Activated CD4-positive, alpha-beta T cell treated with anti-CD3 and anti-CD28 coated beads, Interleukin-2, Interleukin-6, amounts not matched to agents 100 ng/mL and 50 ng/mL, durations not matched to agents 16 hours and 8 hours (primary cell): Measurements from ENCODE around the gene TAC3.
"Not testable (repeated sequence)": the region's sequence is repeated elsewhere in the genome, so short reads cannot be mapped to it uniquely, and the experiment has no call there.

Source experiments
- DNase-seq: peaks from one replicate; pipeline ENCODE4 v3.0.0-alpha.2; 2020

TAC3 gene

GRCh38 chr12:57003395-57003794 is 12.9 kb downstream of the TAC3 start:
- DNase-seq, result no peak

GRCh38 chr12:57001448-57001906 is 14.9 kb downstream of the TAC3 start:
- peak; percentile 83 for DNase-seq

DNA sequence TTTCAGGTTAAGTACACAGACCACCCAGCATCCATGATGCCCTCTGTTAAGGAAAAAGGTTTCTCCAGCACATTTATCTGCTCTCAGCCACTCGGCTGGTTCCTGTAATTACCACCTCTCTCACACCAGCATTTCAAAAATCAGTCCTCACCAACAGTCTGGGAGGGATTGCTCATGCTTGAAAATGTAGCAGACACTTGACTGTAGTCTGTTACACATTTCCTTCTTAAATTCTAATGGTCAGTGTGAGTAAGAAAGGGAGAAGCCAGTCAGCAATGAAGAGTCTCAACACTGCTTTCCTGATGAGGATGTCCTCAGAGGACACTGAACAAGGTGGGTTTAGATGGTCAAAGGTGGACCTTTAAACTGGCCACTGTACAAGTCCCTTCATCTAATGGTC is 15.9 kb downstream of the TAC3 start:
- DNase-seq, result peak; percentile 33

- DNase-seq, result no peak
Observed at GRCh38 chr12:56999456-56999855, 16.9 kb downstream of the TAC3 start.

- peak; percentile 75 for DNase-seq
Observed at GRCh38 chr12:56998981-56999380, 17.3 kb downstream of the TAC3 start.

DNA sequence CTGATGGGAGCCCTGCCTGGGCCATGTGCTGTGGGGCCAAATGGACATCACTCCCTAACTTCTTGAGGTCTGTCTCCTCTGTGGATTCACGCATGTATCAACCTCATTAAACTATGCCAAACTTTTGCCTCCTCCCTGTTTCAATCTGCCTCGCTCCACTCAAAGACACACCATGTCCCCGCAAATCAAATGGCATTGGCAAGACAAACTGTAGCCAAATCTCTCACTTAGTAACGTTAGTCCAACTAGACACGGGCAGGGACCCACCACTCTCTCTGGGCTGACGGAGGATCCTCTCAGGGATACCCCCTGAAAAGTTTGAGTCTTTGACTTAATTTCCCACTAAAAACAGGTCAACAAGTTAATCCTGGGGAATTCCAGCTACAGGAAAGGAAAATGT is 18.0 kb downstream of the TAC3 start:
- DNase-seq, result no peak

GRCh38 chr12:56996793-56997545 is 19.4 kb downstream of the TAC3 start:
- DNase-seq, result no peak

- DNase-seq, result no peak
Observed at GRCh38 chr12:56995930-56996496, 20.3 kb downstream of the TAC3 start.

DNA sequence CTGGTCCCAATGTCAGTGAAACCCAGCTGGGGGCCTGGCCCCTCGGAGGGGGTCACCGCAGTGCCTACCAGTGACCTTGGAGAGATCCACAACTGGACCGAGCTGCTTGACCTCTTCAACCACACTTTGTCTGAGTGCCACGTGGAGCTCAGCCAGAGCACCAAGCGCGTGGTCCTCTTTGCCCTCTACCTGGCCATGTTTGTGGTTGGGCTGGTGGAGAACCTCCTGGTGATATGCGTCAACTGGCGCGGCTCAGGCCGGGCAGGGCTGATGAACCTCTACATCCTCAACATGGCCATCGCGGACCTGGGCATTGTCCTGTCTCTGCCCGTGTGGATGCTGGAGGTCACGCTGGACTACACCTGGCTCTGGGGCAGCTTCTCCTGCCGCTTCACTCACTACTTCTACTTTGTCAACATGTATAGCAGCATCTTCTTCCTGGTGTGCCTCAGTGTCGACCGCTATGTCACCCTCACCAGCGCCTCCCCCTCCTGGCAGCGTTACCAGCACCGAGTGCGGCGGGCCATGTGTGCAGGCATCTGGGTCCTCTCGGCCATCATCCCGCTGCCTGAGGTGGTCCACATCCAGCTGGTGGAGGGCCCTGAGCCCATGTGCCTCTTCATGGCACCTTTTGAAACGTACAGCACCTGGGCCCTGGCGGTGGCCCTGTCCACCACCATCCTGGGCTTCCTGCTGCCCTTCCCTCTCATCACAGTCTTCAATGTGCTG is 21.0 kb downstream of the TAC3 start:
- no peak for DNase-seq

DNA sequence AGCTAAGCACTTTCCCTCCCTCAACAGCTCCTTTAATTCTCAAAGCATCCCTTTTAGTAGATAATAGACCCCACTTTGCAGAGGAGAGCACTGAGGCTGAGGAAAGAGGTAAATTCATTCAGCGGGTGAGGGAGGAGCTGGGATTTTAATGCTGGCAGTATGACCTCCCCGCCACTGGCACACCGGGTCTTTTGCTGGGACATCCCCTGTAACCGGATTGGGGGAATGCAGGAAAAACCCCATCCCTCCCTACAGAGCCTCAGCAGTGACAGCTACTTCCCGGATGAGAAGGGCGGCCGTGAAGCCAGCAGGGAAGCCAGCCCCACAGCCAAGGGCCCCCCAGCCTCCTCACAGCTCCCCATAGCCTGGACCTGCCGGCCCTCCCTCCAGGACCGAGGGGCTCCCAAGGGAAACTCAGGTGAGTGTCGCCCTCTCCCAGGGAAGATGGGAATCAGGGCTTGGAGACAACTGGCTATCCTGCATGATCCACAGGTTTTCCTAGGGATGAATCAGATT is 22.0 kb downstream of the TAC3 start:
- DNase-seq, result no peak

DNA sequence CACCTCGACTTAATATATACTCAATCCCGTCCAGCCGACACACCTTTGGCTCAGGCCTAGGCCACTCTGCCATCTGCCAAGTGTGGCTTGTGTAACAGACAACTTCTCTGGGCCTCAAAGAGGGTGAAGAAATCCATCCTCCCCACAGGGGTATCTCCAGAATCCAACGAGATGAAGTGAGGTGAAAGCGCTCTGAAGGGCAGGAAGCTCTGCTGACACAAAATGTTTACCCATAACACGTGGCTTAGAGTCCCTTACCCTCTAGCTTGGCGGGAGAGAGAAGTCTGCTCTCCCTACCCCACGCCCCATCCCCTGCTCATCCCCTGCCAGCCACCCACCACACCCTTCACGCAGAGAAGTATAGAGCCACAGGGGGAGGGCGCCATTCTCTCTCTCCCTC is 23.0 kb downstream of the TAC3 start:
- no peak for DNase-seq

DNA sequence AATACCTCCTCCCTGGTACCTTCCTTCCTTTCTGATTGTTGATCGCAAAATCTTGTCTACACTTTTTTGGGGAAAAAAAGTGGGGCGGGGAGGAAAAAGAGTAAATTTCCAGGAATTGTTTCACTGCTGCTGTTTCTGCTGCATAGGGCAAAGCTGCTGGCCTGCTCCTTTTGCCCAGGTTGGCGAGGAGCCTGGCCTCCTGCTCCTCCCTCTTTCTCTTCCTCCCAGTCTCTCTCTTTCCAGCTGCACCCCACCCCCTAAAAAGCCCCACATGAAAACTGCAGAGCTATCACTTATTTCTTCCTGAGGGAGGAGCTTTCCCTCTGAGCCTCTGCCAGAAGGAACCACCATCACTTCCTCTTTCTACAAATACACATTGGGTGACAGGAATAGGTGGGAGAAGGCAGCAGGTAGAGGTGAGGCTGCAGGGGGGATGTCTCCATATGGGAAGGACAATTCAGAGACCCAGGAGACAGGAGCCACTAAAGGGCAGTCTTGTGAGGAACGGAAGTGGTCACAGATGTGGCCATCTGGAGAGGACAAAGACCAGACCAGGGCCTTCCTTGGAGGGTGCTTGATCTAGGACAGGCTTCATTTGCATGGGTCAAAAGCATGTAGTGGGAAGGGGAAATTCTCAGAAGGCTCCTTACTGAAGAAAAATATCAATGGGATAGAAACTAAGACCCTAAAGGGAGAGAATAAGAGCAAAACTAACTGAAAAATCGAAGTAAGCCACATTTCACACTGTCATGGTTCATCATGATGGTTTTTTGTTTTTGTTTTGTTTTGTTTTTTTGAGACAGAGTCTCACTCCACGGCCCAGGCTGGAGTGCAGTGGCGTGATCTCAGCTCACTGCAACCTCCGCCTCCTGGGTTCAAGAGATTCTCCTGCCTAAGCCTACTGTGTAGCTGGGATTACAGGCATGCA is 24.7 kb downstream of the TAC3 start:
- DNase-seq, result no peak

GRCh38 chr12:56990648-56991318 is 25.5 kb downstream of the TAC3 start:
- no peak for DNase-seq

DNA sequence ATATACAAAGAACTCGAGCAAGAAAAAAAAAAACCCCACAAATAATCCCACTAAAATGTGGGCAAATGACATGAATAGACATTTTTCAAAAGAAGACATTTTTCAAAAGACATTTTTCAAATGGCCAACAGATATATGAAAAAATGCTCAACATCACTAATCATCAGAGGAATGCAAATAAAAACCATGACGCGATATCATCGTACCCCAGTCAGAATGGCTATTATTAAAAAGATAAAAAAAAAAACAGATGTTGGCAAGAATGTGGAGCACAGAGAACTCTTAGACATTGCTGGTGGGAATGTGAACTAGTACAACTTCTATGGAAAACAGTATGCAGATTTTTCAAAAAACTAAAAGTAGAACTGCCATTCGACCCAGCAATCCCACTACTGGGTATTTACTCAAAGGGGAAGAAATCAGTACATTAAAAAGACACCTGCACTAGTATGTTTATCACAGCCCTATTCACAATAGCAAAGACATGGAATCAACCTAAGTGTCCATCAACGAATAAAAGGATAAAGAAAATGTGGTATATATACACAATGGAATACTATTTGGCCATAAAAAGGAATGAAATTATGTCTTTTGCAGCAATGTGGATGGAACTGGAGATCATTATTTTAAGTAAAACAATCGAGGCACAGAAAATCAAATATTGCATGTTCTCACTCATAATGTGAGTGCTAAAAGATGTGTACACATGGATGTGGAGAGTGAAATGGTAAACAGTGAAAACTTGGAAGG is 26.3 kb downstream of the TAC3 start:
- no peak for DNase-seq

GRCh38 chr12:56988207-56988739 is 28.1 kb downstream of the TAC3 start:
- DNase-seq, result no peak

DNA sequence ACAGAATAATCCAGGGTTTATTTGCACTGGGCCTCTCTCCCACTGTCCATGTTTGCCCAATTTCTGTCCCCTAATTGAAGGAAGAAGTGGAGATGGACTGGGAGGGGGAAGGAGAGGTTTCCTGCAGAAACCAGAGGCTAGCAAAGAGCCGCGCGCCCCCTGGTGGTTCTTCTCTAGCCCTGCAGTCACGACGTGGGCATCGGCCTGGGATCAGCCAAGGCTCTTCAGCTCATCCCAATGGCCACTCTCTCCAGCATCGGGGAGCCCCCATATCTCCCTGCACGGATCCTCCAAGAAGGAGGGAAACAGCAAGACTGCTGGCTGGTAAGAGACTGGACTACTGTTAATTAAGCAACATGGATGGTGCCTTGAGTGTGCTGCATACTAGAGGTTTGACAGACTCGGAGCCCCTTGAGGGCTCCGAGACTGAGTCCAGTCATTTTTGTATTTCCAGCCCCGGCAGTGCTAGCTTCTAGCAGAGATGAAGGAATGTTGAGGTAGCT is 28.7 kb downstream of the TAC3 start:
- DNase-seq, result peak; percentile 74

DNA sequence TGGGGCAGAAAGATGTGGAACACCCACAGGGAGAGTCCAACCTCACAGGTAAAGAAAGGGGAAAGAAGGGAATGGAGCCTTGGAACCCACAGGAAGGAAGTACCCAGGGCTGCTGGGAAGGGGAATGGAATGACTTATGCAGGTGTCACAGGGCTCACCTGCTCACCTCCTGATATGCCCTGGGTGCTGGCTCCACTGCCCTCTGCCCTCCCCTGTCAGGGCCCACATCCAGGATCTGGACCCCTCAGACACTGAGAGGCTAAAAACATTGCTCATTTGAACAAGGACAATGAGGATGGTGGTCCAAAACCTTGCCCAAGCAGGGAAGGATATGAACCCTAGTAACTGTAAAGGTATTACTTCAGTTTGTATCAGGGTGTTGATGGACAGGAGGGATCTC is 29.3 kb downstream of the TAC3 start:
- DNase-seq, result no peak

GRCh38 chr12:56985714-56986113 is 30.6 kb downstream of the TAC3 start:
- not testable (repeated sequence) for DNase-seq

DNA sequence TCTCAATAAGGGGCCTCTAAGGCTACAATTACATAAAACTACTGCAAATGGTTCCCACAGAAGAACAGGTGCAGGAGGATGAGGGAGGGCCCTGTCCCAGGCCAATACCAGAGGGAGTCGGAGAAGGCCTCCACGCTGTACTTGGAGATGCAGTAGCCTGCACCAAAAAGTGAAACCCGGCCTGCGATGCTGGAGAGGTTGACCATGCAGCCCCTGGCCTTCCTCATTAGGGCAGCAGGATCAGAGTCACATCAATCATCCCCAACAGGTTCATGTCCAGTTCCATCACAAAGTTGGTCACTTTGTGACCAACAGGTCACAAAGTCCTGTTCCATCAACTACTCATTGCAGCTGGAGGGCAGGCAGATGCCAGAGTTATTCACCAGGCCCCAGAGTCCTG is 32.9 kb downstream of the TAC3 start:
- no peak for DNase-seq

GRCh38 chr12:56982578-56983236 is 33.6 kb downstream of the TAC3 start:
- DNase-seq, result not testable (repeated sequence)
